Erythroblast (primary cell): ENCODE data around the gene KLK7.
A peak's percentile ranks its signal among the peaks of the same experiment; 100 is the strongest.

Source experiments
- DNase-seq, 2 experiments: peaks; one replicate each; lab custom pipeline; 2025; lab: John Stamatoyannopoulos, UW
- GATA1 ChIP-seq: IDR thresholded peaks from 2 replicates; pipeline ENCODE4 v1.6.1; 2011; ENCODE audit warnings: low read depth, mild to moderate bottlenecking, control low read depth, low read length, moderate library complexity
- POLR2A ChIP-seq: IDR thresholded peaks from 2 replicates; pipeline ENCODE4 v1.6.1; 2011; ENCODE audit warnings: mild to moderate bottlenecking, low read length

KLK7 gene

DNA sequence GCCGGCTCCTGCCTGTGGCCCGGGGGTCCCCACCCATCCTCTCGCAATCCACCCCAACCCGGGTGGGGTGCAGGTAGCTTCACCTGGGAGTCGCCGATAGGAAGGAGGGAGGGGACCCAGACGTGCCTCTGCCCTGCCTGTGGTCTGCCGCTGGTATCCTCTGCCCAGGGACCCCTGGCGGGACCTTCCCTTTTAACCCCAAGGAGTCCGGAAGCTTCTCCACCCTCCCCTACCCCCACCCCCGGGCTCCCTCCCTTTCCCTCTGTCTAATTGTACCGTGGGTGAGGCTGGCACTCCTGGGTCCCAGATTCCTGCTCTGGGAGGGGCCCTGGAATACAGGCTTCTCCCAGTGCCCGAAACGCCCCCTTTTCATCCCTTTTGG, 35.8 kb upstream of the KLK7 start, which contains the start of gene KLK10:
Gene KLK10, minus strand, starts transcription at position 166 of the 382 bp plus-strand sequence. CDS start 579 bp downstream, outside the sequence.
- no peak for DNase-seq
- TF ChIP-seq GATA1 = no peak
- no peak for TF ChIP-seq POLR2A

- no peak for DNase-seq
- TF ChIP-seq GATA1 (no peak), POLR2A (no peak)
Observed at GRCh38 chr19:51018745-51019543, 35.2 kb upstream of the KLK7 start.

GRCh38 chr19:51016798-51017683, 33.3 kb upstream of the KLK7 start:
- no peak for TF ChIP-seq POLR2A
- no peak for TF ChIP-seq GATA1
- DNase-seq = peak; percentile 37 to 71

DNA sequence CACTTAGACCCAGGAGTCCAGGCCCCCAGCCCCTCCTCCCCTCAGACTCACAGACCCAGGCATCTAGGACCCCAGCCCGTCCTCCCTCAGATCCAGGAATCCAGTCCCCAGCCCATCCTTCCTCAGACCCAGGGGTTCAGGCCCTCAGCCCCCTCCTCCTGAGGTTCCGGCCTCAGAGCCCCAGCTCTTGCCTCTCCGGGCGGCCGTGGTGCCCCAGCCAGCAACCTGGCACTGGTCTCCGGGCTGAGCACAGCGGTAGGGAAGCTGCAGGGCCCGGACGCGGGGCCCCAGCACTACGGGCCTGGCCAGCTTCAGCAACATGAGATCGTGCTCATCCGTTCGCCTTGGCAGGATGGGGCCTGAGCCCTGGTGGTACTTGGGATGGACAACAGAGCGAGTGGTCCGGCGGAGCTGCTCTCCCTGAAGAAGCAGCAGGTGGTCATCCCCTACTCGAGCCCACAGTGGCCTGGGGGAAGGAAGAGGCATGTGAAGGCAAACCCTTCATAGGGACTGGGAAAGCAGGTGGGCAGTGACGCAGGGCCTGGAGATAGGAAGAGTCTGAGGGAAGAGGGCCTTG, 32.1 kb upstream of the KLK7 start:
- TF ChIP-seq GATA1 (no peak), POLR2A (no peak)
- no peak for DNase-seq

GRCh38 chr19:51014242-51014641, 30.5 kb upstream of the KLK7 start:
- TF ChIP-seq GATA1 = no peak

DNA sequence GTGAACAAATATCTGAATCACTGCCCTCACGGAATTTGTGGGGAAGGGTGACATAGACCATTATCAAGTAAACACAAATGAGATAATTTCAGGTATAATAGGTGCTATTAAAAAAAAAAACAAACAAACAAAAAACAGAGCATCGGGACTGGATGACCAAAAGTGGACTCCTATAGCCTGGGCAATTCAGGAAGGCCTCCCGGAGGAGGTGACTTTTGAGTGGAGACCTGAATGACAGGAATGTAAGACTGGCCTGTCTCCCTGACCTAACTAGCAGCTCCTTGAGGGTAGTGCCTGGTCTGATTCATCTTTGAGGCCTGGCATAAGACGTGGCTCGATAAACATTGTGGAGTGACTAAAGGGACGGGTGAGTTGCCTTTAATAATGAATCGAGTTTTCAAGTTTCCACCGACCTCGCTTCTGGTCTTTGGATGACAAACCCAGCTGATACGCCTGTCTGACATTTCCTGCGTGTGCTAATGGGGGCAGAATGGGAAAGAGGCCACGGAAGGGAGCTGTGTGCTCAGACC, 29.0 kb upstream of the KLK7 start:
- no peak for DNase-seq
- TF ChIP-seq POLR2A (no peak), GATA1 (no peak)

More at GRCh38 chr19:51014242-51014641, 30.5 kb upstream of the KLK7 start:
- DNase-seq = no peak

DNA sequence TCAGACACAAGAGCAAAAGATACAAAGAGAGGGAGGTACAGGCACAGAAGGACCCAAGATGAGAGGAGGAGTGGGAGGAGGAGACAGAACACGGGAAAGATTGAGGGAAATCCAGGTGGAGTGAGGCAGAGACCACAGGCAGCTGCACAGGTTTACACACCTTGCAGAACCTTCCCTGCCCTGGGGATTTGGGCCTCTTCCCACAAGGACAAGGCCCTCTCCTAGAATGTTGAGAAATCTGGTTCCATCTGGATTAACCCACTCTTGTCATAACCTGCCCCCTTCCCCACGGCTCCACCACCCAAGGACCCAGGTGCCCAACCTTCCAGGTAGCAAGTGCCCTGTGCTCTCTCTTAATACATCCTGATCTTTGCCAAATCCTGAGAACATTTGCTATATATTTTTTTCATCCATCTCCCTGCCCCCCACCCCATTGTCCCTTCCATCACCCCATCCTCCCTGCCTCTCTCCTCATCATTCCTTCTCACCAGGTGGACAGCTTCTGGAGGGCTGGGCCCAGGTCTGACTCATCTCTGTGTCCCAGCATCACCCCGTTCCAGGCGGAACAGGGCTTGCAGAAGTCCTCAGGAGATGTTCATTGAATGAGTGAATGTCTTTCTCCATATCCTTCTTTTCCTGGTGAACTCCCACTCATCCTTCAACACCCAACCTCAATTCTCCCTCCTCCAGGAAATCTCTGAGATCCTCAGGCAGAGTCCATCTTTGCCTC, 26.5 kb upstream of the KLK7 start:
- TF ChIP-seq GATA1 = no peak
- no peak for TF ChIP-seq POLR2A
- DNase-seq = no peak

GRCh38 chr19:51009061-51009891, 25.6 kb upstream of the KLK7 start:
- DNase-seq = no peak
- no peak for TF ChIP-seq GATA1
- TF ChIP-seq POLR2A = no peak

- TF ChIP-seq GATA1 (no peak), POLR2A (no peak)
- no peak for DNase-seq
Observed at GRCh38 chr19:51007488-51007887, 23.8 kb upstream of the KLK7 start.

DNA sequence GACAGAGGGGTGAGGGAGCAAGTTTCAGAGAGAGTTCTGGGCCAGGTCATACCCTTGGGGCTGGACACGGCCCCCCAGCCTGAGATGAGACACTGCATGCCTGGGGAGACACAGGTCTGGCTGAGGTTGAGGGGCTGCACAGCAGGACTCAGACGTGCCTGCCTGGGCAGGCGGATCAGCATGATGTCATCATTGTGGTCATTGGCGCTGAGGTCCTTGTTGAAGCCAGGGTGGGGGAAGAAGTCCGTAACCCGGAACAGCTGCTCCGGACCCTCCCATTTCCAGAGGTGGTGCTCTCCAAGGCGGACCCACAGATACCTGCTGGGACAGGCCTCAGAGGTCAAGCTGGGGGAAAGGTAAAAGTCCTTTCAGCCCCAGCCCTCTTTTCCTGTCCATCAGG, 22.7 kb upstream of the KLK7 start:
- no peak for DNase-seq
- TF ChIP-seq GATA1 (no peak), POLR2A (no peak)

DNA sequence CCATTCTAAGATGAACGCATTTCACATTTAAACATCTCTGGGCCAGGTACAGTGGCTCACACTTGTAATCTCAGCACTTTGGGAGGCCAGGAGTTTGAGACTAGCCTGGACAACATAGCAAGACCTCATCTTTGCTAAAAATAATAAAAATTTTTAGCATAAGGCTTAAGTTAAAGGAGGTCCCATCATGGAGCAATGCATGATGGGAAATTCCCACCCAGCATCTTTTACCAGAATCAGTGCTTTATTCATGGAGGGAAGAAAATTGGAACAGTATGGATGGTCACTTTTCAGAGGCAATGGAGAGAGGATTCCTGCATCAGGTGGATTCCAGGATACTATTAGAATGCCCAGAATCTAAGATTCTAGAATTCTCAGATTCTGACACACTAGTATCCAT, 21.5 kb upstream of the KLK7 start:
- no peak for DNase-seq
- TF ChIP-seq GATA1 (no peak), POLR2A (no peak)

DNA sequence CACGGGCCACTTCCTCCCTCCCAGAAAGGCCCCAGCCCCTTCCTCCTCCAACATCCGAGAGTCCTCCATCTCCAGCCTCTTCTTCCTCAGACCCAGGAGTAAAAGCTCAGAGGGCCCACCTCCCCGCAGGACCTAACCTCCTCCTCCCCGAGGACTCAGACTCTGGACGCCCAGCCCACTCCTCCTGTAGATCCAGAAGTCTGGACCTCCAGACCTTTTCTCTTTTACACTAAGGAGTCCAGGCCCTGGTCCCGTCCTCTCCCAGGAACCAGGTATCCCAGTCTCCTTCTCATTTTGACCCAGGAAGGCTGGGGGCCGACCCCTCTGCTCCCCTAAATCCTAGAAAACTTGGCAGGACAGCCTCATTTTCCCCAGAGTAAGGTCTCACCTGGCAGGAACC, 19.6 kb upstream of the KLK7 start:
- DNase-seq = no peak
- TF ChIP-seq GATA1 (no peak), POLR2A (no peak)
